ENCODE results near the gene ATG4C.

The ATG4C gene

GRCh38 chr1:62841587-62842169, 57.7 kb downstream of the ATG4C start:
- Histone ChIP-seq H3K9me3 (ENCODE audit: low read length) (no peaks in the 10 kb centered on the region), H3K36me3 (ENCODE audit: insufficient read depth, low read length) (peaks cover 12% of the 10 kb centered on the region; the same call in 1 of the 2 replicates), H2AFZ (ENCODE audit: low read length) (no peak overlapping the region), H3F3A (ENCODE audit: insufficient read depth, low read length) (peaks cover 7% of the 10 kb centered on the region; the same call in 1 of the 2 replicates), H3K79me2 (ENCODE audit: insufficient read depth, low read length) (no peaks in the 10 kb centered on the region), H3K4me1 (ENCODE audit: insufficient read depth, low read length, severe bottlenecking) (no peaks in the 10 kb centered on the region), H3K27ac (ENCODE audit: low read depth, low read length, poor library complexity, severe bottlenecking) (no peak overlapping the region), H3K4me2 (ENCODE audit: low read length) (no peak overlapping the region), H3K4me3 (ENCODE audit: low read depth, low read length, poor library complexity, severe bottlenecking) (no peak overlapping the region), H4K20me1 (ENCODE audit: insufficient read depth, low read length) (no peaks in the 10 kb centered on the region), H3K9me2 (ENCODE audit: low read depth, low read length) (no peaks in the 10 kb centered on the region), H3K27me3 (ENCODE audit: insufficient read depth, low read length) (no peaks in the 10 kb centered on the region), H3K9ac (ENCODE audit: low read length) (no peak overlapping the region)
- TF ChIP-seq, protein P1, sequence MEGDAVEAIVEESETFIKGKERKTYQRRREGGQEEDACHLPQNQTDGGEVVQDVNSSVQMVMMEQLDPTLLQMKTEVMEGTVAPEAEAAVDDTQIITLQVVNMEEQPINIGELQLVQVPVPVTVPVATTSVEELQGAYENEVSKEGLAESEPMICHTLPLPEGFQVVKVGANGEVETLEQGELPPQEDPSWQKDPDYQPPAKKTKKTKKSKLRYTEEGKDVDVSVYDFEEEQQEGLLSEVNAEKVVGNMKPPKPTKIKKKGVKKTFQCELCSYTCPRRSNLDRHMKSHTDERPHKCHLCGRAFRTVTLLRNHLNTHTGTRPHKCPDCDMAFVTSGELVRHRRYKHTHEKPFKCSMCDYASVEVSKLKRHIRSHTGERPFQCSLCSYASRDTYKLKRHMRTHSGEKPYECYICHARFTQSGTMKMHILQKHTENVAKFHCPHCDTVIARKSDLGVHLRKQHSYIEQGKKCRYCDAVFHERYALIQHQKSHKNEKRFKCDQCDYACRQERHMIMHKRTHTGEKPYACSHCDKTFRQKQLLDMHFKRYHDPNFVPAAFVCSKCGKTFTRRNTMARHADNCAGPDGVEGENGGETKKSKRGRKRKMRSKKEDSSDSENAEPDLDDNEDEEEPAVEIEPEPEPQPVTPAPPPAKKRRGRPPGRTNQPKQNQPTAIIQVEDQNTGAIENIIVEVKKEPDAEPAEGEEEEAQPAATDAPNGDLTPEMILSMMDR (IDR thresholded peaks at IDR 0.05; ENCODE audit: low read length): peak; percentile 65
- no peak for TF ChIP-seq EZH2 (IDR thresholded peaks at IDR 0.05; ENCODE audit: borderline replicate concordance, low read length)

GRCh38 chr1:62844030-62844429, 60.1 kb downstream of the ATG4C start:
- Histone ChIP-seq H3K9me3 (ENCODE audit: low read length) (no peaks in the 10 kb centered on the region), H3K36me3 (ENCODE audit: insufficient read depth, low read length) (peaks cover 7% of the 10 kb centered on the region; the same call in 1 of the 2 replicates), H3K4me1 (ENCODE audit: insufficient read depth, low read length, severe bottlenecking) (no peaks in the 10 kb centered on the region), H4K20me1 (ENCODE audit: insufficient read depth, low read length) (no peaks in the 10 kb centered on the region), H3K9ac (ENCODE audit: low read length) (no peak overlapping the region), H2AFZ (ENCODE audit: low read length) (no peak overlapping the region), H3K79me2 (ENCODE audit: insufficient read depth, low read length) (no peaks in the 10 kb centered on the region), H3K9me2 (ENCODE audit: low read depth, low read length) (no peaks in the 10 kb centered on the region), H3F3A (ENCODE audit: insufficient read depth, low read length) (peaks cover 7% of the 10 kb centered on the region; the same call in 1 of the 2 replicates), H3K4me2 (ENCODE audit: low read length) (no peak overlapping the region), H3K27ac (ENCODE audit: low read depth, low read length, poor library complexity, severe bottlenecking) (no peak overlapping the region), H3K4me3 (ENCODE audit: low read depth, low read length, poor library complexity, severe bottlenecking) (no peak overlapping the region), H3K27me3 (ENCODE audit: insufficient read depth, low read length) (no peaks in the 10 kb centered on the region)
- TF ChIP-seq EZH2 (IDR thresholded peaks at IDR 0.05; ENCODE audit: borderline replicate concordance, low read length): no peak
- TF ChIP-seq, protein P1 (IDR thresholded peaks at IDR 0.05; ENCODE audit: low read length): no peak

DNA sequence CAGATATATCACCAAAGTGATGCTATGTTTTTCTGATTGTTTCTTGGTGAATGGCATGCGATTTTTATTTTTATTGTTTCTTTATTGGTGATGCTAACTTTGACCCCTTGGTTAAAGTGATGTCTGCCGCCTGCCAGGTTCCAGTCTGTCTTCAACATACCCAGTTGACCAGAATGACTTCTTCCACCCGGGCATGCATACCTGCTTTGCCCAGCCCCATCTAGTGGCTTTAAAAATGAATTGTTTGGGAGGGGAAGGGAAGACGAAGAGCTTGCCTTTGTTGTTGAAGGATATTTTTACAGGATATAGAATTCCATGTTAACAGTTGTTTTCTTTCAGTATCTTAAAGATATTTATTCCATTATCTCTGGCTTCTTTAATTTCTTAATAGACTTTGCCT, 65.1 kb downstream of the ATG4C start:
- TF ChIP-seq, protein P1 (IDR thresholded peaks at IDR 0.05; ENCODE audit: low read length): peak; percentile 45; the same call in 1 of the 2 replicates
- no peak for TF ChIP-seq EZH2 (IDR thresholded peaks at IDR 0.05; ENCODE audit: borderline replicate concordance, low read length)

More for the DNA sequence above, 65.1 kb downstream of the ATG4C start:
- no peaks in the 10 kb centered on the region for H4K20me1 ChIP-seq (ENCODE audit: insufficient read depth, low read length)
- no peaks in the 10 kb centered on the region for H3F3A ChIP-seq (ENCODE audit: insufficient read depth, low read length)
- H3K9me3 ChIP-seq (ENCODE audit: low read length): no peaks in the 10 kb centered on the region
- H2AFZ ChIP-seq (ENCODE audit: low read length): no peak overlapping the region
- H3K4me1 ChIP-seq (ENCODE audit: insufficient read depth, low read length, severe bottlenecking): no peaks in the 10 kb centered on the region
- H3K27ac ChIP-seq (ENCODE audit: low read depth, low read length, poor library complexity, severe bottlenecking): no peak overlapping the region
- no peaks in the 10 kb centered on the region for H3K79me2 ChIP-seq (ENCODE audit: insufficient read depth, low read length)
- H3K9ac ChIP-seq (ENCODE audit: low read length): no peak overlapping the region
- H3K4me2 ChIP-seq (ENCODE audit: low read length): no peak overlapping the region
- H3K4me3 ChIP-seq (ENCODE audit: low read depth, low read length, poor library complexity, severe bottlenecking): no peak overlapping the region
- peaks cover 8% of the 10 kb centered on the region; the same call in 1 of the 2 replicates for H3K36me3 ChIP-seq (ENCODE audit: insufficient read depth, low read length)
- H3K27me3 ChIP-seq (ENCODE audit: insufficient read depth, low read length): no peaks in the 10 kb centered on the region
- H3K9me2 ChIP-seq (ENCODE audit: low read depth, low read length): no peaks in the 10 kb centered on the region
